IPS-18a (cell line): ENCODE data around the gene DDX47.
"Not testable (repeated sequence)": the region's sequence is repeated elsewhere in the genome, so short reads cannot be mapped to it uniquely, and the experiment has no call there.

Experiments
- H3K27ac ChIP-seq: one replicate; pipeline ENCODE4 v1.5.1; 2013; ENCODE audit warnings: low read length
- H3K27me3 ChIP-seq: one replicate; pipeline ENCODE4 v1.6.1; 2013; ENCODE audit warnings: mild to moderate bottlenecking, low read length; ENCODE audit not compliant: control insufficient read depth, insufficient read depth
- H3K36me3 ChIP-seq: one replicate; pipeline ENCODE4 v1.6.1; 2013; ENCODE audit warnings: low read depth, low read length; ENCODE audit not compliant: control insufficient read depth
- H3K4me1 ChIP-seq: one replicate; pipeline ENCODE4 v1.6.1; 2013; ENCODE audit warnings: low read depth, low read length; ENCODE audit not compliant: control insufficient read depth
- H3K4me3 ChIP-seq: one replicate; pipeline ENCODE4 v1.5.1; 2013; ENCODE audit warnings: low read length
- H3K9ac ChIP-seq: one replicate; pipeline ENCODE4 v1.6.1; 2013; ENCODE audit warnings: mild to moderate bottlenecking, low read length, moderate library complexity
- H3K9me3 ChIP-seq: one replicate; pipeline ENCODE4 v1.6.1; 2013; ENCODE audit warnings: low read depth, low read length; ENCODE audit not compliant: control insufficient read depth

The DDX47 gene

DNA sequence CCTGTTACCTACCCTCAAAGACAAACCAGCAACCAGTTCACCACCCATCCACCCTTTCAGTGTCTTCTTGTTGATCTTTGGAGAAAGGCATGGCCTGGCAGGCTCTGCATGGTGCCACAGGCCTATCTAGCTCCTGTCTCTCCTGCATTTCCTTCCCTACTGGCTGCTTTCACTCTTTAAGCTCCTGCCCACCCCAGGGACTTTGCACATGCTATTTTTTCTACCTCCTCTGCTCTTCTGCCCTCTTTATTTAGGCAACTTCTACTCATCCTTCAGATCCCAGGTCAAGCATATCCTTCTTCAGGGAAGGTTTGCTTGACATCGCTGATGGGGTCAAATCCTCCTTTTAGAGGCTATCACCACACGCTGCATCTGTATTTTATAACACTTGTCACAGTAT, 51.1 kb downstream of the DDX47 start:
- Histone ChIP-seq H3K27ac (no peak overlapping the region), H3K36me3 (no peaks in the 10 kb centered on the region), H3K4me3 (no peak overlapping the region), H3K27me3 (no peaks in the 10 kb centered on the region), H3K9ac (no peak overlapping the region), H3K9me3 (no peaks in the 10 kb centered on the region), H3K4me1 (no peaks in the 10 kb centered on the region)

DNA sequence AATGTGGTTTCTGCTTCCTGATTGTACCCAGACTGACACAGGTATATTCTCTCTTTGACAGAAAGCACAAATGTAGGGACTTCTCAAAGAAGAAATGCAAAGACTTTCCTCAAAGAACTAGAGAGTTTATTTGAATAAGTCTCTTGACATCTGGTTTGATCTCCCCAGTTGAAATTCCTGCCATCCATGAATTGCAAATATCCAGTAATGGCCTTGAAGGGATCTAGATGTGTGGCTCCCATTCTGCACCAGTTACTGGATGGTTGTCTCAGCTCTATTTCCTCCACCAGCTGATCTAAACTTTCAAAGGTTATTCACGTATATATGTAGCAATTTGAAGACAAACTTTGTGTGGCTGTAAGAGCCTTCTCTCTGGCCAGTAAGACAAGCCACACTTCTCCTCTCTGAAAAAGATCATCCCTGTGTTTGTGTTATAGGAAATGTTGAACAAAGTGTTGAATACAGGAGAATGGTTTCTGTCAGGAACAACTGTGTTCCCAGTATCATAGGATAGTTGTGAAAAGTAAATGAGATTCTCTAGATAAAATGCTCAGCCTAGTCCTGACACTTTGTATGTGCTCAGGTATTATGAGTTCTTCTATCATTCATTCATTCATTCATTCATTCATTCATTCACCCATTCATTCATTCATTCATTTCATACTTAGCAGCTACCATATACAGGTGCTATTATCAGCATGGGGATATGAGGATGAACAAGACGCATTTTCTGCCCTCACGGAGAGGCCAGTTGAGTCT, 55.5 kb downstream of the DDX47 start:
- no peaks in the 10 kb centered on the region for H3K36me3 ChIP-seq
- H3K4me3 ChIP-seq: no peak overlapping the region
- no peaks in the 10 kb centered on the region for H3K9me3 ChIP-seq
- no peaks in the 10 kb centered on the region for H3K27me3 ChIP-seq
- H3K9ac ChIP-seq: no peak overlapping the region
- peaks cover 9% of the 10 kb centered on the region for H3K4me1 ChIP-seq
- no peak overlapping the region for H3K27ac ChIP-seq

DNA sequence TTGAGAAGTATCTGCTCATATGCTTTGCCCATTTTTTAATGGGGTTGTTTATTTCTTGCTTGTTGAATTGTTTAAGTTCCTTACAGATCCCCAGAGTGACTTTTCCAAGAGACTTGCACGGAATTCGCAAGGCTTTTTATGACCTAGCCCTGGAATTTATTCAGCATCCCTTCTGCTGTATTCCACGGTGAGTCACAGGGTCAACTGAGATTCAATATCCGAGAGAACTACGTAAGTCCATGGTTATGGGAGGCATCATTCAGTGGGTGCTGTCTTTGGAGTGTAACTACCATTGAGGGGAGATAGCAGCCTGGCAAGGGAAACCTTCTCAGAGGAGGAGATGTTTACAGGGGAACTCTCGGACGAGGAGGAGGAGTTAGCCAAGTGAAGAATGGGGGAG, 57.3 kb downstream of the DDX47 start:
- no peak overlapping the region for H3K27ac ChIP-seq

GRCh38 chr12:12871587-12872138, 58.5 kb downstream of the DDX47 start:
- Histone ChIP-seq H3K4me1 (peaks cover 12% of the 10 kb centered on the region), H3K4me3 (no peak overlapping the region), H3K27me3 (no peaks in the 10 kb centered on the region), H3K27ac (no peak overlapping the region), H3K9ac (no peak overlapping the region), H3K9me3 (no peaks in the 10 kb centered on the region), H3K36me3 (no peaks in the 10 kb centered on the region)

More for the DNA sequence above, 57.3 kb downstream of the DDX47 start:
- Histone ChIP-seq H3K27me3 (no peaks in the 10 kb centered on the region), H3K9ac (no peak overlapping the region), H3K4me3 (no peak overlapping the region), H3K9me3 (no peaks in the 10 kb centered on the region), H3K4me1 (peaks cover 12% of the 10 kb centered on the region), H3K36me3 (no peaks in the 10 kb centered on the region)

GRCh38 chr12:12872139-12872933, 59.2 kb downstream of the DDX47 start:
- H3K27ac ChIP-seq: no peak overlapping the region
- H3K4me1 ChIP-seq: peaks cover 12% of the 10 kb centered on the region
- no peak overlapping the region for H3K4me3 ChIP-seq
- no peaks in the 10 kb centered on the region for H3K36me3 ChIP-seq
- no peaks in the 10 kb centered on the region for H3K27me3 ChIP-seq
- no peak overlapping the region for H3K9ac ChIP-seq
- H3K9me3 ChIP-seq: no peaks in the 10 kb centered on the region

- no peaks in the 10 kb centered on the region for H3K27me3 ChIP-seq
- no peak overlapping the region for H3K27ac ChIP-seq
- no peaks in the 10 kb centered on the region for H3K9me3 ChIP-seq
- no peak overlapping the region for H3K9ac ChIP-seq
- no peaks in the 10 kb centered on the region for H3K36me3 ChIP-seq
- peaks cover 12% of the 10 kb centered on the region for H3K4me1 ChIP-seq
- no peak overlapping the region for H3K4me3 ChIP-seq
These were observed 59.8 kb downstream of the DDX47 start for GRCh38 chr12:12872934-12873275.

DNA sequence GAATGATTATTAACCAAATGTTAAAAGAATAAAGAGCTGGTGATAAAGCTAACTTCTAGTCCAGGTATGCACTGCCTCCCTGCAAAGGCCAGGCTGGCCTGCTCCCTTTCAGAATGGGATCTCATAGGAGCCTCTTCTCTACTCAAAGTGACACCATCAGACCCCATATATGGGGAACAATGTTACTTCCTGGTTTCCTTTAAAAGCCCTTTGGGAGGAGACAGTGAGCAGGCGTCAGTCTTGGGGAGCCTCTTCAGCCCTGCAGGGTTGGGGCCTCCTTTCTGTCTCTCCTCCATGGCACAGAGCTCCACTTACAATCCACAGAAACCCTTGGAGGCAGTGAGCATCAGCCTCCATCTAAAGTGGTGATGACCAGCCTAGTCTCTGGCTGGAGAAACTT, 60.9 kb downstream of the DDX47 start:
- Histone ChIP-seq H3K4me1 (peaks cover 12% of the 10 kb centered on the region), H3K27ac (no peak overlapping the region), H3K9ac (no peak overlapping the region), H3K27me3 (no peaks in the 10 kb centered on the region), H3K4me3 (no peak overlapping the region), H3K9me3 (no peaks in the 10 kb centered on the region), H3K36me3 (no peaks in the 10 kb centered on the region)

DNA sequence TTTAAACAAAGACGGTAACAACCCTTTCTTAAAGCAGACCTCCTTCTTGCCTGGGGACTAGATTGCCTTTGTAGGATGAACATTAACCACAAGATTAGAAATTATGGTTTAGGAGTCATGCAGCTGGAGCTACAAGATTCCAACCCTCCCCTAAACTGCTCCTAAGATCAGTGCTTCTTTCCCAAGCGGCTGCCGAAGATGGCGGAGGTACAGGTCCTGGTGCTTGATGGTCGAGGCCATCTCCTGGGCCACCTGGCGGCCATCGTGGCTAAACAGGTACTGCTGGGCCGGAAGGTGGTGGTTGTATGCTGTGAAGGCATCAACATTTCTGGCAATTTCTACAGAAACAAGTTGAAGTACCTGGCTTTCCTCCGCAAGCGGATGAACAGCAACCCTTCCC, 62.2 kb downstream of the DDX47 start:
- not testable (repeated sequence) for H3K36me3 ChIP-seq, H3K27ac ChIP-seq, H3K9ac ChIP-seq, H3K9me3 ChIP-seq, H3K4me3 ChIP-seq, H3K27me3 ChIP-seq
- peaks cover 12% of the 10 kb centered on the region for H3K4me1 ChIP-seq

DNA sequence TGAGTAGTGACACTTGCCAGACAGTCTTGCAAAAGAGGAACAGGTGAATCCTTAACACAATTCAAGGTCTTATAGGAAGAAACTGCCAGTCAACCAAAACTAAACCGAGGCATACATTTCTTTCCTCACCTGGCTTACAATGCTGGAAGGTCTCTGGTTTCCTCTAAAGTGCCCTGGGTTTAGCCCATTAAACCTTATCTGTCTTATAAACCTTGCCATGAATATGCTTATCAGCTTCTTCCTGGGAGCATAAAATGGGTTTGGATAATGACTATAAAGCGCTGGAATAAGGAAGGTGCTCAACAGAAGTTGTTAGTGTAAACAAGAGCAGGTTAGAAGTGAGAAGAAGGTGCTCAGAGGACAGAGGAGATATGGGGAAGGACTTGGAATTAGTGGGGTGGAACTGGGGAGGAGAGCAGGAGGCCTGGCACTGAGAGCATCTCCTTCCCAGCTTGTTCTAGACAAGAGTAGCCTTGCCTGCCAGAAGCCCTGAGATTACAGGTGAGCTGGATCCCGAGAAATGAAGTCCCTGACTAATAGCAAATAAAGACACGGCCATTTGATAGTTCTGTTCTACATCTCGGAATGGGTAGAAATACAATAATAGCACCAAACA, 64.1 kb downstream of the DDX47 start:
- Histone ChIP-seq H3K36me3 (no peaks in the 10 kb centered on the region), H3K27ac (no peak overlapping the region), H3K27me3 (no peaks in the 10 kb centered on the region), H3K4me1 (peaks cover 6% of the 10 kb centered on the region), H3K9ac (no peak overlapping the region), H3K4me3 (no peak overlapping the region), H3K9me3 (no peaks in the 10 kb centered on the region)

DNA sequence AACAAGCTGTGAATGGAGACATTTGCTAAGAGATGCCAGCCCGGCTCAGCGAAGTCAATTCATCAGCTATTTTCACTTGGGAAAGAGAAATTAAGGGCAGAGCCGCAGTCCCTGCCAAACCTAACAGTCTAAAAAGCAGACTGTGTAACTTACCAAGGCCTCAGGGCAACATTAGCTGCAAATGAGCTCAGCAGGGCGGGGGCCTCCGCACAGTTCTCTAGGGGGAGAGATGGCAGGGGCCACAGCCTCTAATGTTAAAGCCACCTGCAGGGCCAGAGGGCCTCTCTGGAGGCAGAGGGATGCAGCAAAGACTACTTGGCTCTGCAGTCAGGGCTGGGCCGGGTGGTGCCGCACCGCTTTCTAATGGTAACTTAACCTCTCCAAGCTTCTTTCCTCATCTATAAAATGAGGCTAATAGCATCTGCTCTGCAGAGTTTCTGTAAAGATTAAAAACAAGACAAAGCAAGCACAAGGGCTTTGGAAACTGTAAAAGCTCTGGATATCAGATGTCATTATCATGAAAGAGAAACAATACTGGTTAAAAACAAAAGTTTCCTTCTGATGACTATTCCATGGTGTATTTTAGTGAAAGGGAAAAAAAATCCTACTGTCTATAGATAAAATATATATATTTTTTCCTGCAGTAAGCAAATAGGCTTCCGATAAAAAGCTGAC, 64.8 kb downstream of the DDX47 start:
- no peaks in the 10 kb centered on the region for H3K27me3 ChIP-seq
- H3K36me3 ChIP-seq: no peaks in the 10 kb centered on the region
- H3K4me3 ChIP-seq: no peak overlapping the region
- H3K4me1 ChIP-seq: peaks cover 3% of the 10 kb centered on the region
- H3K27ac ChIP-seq: no peak overlapping the region
- H3K9ac ChIP-seq: no peak overlapping the region
- no peaks in the 10 kb centered on the region for H3K9me3 ChIP-seq
